NCI-H2107 (cell line): Measurements from ENCODE around the gene ICAM2.
"Not testable (repeated sequence)": the region's sequence is repeated elsewhere in the genome, so short reads cannot be mapped to it uniquely, and the experiment has no call there.

Experiments
- DNase-seq: peaks from one replicate; lab custom pipeline; 2025; lab: John Stamatoyannopoulos, UW

The ICAM2 gene

DNA sequence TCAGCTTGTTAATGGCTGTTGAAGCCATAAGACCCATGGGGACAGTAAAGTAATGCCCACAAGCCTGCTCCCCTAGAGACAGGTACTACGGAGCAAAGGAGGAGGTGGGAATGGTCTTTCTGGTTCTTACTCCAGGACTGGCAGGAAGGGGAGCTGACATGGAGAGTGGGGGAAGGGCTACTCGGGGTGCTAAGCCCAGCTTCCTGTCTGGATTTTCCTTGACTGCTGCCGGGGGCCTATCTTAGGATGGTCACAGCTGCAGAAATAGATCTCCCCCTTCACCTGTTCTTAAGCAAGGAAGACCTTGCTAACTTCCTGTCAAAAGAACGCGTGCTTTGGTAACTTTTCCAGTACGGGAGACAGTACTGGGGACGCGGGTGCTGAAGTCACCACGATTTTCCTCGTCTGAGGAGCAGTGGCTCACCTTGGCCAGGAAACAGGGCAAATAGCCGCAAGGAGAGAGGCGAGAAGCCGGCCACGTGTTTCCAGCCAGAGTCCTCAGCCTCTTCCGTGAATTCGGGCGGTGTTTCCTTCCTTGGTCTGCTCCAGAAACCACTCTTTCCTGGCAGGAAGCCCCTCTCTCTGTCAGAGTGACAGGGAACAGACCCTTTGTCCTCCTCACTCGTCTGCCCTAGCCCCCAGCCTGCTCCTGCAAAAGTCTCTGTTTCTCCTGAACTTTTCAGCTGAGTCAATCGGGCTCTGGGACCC is 22.9 kb downstream of the ICAM2 start:
- no peak for DNase-seq

DNA sequence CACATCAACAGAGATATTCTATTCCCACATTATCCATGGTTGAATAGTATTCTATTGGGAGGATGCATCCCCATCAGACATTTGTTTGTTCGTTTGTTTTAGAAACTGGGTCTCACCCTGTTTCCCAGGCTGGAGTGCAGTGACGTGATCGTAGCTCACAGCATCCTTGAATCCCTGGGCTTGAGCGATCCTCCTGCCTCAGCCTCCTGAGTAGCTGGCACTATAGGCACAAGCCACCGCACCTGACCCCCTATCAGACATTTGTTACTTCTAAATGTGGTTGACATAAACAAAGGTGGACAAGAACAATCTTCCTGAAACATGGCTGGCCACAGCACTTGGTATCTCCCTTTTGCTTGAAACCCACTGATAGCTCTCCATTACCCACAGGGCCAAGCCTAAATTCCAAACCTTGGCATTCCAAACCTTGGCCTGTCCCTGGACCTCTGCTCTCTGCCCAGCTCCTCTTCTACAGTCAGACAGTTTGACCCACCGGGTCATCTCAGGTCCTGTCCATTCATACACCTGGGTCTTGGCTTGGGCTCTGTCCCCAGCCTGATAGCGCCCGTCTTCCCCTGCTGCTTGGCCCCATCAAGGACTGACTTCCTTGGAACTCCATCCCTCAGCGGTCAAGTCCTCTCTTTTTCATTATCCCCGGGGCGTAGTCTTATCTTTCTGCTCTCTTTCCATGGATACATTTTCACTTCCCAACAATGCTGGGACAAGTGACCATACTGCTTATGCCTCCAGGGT is 23.8 kb downstream of the ICAM2 start:
- DNase-seq, result no peak

DNA sequence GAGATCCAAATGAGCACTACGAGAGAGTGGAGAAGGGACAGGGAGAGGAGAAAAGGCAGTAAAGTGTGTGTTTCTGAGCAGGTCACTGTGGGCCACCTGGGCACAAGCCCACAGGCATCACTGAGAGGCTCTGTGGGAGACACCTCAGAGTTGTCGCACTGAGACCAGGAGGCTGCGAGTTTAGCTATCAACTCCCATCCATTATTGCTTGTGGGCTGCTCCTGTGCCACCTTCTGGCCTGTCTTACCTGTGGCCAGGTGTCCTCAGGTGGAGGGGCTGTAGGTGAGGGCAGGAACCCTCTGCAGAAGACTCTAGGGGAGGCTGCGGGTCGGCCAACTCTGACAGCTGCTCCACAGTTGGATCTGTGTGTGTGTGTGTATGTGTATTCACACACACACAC is 24.8 kb downstream of the ICAM2 start:
- no peak for DNase-seq

DNA sequence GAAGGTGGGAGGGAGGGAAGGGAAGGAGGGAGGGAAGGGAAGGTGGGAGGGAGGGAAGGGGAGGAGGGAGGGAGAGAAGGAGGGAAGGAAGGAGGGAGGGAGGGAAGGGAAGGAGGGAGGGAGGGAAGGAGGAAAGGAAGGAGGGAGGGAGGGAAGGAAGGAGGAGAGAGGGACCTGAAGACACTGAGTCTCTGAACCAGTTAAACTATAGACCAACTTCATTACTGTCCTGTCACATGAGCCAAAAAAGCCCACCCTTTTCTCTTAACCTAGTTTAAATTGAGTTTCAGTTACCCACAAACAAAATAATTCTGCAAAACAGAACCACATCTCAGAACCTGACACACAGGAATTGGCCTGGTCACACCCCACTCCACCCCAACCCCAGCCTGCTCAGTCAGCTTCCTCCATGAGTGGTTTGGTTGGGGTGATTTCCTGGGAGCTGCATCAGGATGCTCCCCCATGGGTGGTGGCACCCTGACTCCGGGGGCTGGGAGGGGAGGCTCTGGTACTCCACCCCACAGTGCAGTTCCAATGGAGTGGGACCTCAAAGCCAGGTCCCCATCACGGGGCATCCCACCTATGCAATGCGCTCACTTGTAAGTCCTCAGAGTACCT is 27.0 kb downstream of the ICAM2 start:
- no peak for DNase-seq

DNA sequence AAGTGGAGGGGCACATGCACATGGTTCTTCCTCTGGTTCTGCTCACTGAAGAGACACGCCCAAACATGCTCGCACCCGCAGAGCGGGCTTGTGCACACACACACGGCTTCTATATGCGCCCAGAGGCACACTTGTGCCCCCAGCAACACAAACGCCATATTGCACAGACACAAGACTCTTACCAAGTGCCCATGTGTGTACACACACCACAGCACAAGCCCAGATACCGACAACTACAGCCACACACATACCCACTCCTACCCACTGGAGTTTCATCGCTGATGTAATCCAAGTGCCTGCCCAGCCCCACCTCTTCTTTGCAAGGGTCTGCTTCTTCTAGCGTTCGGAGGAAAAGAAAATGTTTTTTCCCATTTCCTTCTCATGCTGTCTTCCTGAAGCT is 28.8 kb downstream of the ICAM2 start:
- DNase-seq, result no peak

DNA sequence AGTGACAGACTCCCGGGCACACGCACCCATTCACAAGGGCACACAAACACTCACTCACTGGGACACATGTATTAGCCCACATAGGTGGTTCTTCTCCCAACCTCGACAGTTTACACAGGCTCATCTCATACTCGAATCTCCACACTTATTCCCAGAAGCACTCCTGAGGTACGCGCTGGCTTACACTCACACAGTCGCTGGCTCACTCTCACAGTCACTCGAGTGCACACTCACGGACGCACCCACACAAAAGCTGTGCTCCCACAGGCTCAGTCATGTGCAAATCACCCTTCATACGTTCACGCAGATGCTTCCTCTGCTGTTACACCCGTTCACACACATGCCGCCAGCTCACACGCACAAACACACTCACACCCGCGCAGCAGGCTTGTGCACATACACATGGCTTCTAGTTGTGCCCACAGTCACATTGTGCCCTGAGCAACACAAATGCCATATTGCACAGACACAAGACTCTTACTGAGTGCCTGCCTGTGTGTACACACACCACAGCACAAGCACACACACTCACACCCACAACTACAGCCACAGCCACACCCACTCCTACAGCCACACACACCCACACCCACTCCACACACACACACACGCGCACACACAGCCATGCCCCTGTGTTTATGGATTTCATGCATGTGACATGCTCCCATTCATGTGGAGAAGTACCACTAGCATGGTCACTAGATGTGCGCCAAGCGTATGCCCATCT is 30.6 kb downstream of the ICAM2 start:
- DNase-seq, result no peak

DNA sequence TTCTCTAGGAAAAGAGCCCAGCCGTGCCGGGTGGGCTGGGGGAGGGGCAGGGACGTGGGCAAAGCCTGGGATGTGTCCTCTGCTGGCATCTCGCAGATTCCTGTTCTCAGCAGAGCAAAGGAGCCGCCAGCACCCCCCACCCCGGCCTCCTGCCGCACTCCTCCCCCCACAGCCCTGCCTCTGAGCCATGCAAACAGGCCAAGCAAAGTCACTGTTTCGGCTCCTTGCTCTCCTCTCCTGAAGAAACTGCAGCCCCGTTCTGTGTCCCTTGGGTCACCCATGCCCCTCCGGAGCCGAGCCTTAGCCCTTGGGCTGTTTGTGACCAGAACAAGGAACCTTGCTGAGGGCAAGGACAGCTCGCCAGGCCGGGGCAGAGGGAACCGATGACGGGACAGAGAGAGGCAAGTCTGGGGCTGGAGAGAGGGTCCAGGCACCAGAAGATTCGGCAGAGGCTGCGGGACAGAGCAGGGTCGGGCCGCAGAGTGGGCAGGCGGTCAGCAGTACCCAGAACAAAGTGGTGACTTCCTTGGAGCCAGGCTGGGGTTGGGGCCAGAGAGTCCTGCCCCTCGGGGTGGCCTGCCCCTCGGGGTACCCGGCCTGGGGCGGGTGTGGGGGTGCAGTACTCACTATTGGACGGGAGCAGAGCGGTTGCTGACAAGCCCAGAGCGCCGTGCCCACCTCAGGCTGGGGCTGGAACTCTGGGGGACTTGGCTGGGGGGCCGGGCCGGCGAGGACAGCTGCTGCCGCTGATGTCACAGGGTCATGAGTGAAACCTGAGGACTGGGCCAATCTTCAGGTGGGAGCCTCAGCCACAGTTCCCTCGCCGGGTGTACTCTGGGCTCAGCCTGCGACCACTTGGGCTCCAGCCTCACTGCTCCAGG is 31.5 kb downstream of the ICAM2 start:
- no peak for DNase-seq

DNA sequence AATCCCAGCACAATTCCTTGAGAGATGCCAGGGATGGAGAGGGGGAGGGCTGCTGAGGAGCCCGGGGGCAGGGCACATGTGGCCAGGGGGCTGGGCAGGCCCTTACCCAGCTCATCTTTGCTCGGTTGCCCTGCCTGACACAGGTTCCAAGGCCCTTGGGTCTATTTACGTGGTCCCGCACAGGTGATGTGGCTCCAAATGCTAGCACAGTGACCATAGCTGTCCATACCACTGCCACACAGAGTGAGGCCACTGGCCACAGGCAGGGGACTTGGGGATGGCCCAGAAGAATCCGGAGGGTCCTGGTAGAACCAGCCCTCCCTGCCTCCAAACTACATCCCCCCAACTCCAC is 32.3 kb downstream of the ICAM2 start:
- DNase-seq, result no peak

DNA sequence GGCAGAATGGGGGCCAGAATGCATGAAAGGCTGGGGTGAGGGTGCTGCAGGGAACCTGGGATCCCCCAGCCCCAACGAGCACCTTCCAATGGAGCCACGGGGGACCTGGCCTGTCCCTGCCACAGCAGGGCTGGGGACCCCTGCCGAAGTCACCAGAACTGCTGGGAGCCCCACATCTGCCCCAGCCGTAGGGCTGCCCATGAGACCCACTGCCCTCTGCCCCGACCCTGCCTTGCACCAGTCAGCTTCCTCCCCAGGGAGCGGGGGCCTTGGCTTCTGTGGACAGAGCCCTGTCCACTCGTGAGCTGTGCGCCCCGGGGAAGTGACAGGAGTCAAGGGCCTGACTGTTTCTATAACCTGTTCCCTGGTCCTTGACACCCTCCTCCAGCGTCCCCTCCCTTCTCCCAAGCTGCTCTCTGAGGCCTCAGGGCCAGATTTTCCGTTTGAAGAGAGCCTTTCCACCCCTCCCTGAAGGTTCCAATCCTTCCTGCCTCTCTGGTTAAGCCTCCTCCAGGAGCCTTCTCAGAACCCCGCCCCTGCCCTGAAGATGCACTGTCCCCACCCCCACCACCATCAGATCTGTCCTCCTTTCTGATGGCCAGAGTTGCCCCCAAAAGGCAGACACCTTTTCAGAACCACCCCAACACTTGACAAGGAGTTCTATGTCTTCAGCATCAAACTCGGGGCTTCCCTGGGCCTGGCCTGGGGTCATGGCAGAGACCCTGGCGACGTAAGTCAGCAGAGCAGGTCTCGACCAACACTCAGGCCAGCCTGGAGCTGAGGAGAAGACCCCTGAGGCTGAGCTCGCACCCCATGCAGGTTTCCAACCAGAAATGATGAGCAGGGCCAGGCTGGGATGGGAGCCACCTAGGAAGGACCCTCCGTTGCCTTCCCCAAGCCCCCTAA is 33.0 kb downstream of the ICAM2 start:
- no peak for DNase-seq

DNA sequence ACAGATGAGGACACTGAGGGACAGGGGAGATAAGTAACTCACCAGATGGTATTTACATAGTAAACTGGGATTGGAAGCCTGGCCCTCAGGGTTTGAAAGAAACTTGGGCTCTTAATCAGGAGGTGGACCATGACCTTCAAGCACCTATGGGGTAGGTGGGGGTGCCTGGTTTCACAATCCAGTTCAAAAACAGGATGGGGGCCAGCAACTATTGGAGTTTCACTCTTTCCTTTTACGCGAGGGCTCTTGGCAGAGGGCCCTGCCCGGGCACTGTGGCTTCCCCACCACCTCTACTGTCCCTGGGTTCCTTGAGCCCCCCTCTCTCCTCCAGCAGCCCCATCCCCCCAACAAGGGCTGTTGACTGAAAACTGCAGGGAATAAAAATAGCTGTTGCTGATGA is 33.6 kb downstream of the ICAM2 start:
- DNase-seq, result no peak

DNA sequence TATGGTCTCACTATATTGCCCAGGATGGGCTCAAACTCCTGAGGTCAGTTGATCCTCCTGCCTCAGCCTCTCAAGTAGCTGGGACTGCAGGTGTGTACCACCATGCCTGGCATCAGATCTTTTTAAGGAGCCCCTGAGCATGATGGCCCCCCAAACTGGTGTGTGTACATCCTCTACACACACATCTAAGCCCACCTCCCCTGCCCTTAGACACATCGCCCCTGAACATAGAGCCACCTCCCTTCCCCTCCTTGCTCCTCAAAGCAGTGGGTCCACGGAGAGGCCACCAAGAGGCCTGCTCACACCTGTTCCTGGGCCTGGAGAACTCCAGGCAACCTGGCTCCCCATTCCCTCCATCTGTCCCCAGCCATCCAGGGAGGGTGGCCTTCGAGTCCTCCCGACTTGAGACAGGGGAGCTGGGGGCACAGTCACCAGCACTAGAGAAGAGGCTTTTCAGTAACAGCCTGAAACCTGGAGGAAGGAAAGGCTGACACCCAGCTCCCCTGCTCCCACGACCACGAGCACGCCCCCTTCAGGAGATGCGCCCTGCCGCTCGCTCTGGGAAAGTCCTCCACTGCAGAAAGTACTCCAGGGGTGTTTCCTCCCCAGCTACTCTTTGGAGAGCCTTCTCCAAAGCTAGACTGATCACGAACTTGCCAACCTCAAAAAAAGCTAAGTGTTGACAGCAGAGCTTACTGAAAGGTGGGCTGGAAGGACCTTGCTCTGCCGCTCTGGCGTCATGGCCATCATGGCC is 34.9 kb downstream of the ICAM2 start:
- no peak for DNase-seq

DNA sequence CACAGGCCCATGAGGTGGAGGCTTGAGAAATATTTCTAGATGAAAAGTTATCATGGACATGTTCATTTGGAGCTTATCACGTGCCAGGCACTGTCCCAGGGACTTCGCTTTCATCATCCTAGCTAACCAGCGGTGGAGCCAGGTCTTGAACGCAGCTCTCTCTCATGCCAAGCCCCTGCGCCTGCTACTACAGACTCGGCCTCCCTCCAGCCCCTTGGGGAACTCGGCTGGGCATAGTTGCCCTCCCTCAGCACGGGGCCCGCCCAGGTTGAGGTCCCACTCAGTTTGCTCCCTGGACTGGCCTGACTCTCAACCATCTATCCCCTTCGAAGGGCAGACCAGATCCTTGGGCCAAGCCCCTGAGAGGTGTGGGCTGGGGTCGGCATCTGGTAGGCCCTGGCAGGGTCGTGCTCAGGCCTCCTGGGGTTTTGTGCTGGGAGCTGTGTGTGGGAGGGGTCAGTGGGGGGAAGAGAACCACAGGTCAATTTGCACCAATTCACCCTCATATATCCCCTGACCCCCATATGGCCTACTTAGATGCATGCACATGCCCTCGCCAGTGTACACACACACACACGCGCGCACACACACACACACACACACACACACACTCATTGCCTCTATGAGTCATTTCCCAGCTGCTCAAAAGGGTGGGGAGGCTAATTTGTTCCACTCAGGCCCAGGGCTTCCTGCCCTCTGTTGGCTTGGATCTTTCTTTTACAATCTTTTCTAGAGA is 35.6 kb downstream of the ICAM2 start:
- DNase-seq, result no peak

DNA sequence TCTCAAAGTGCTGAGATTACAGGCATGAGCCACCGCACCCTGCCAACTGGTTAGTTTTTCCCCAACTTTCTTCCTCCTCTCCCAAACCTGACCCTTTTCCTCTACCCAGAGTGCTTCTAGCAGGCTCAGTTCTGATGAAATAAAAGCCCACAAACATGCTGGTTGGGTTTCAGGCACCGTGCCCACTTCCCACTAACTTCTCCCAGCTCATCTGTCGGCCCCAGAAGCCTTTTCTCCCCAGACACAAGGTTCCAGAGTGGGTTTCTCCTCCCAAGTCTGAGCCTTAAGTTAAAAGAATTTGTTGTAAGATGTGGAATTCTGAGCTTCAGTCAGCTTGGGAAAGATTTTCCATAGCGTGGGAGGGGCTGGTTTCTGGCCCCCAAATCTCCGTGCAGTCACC is 36.2 kb downstream of the ICAM2 start:
- DNase-seq, result no peak

DNA sequence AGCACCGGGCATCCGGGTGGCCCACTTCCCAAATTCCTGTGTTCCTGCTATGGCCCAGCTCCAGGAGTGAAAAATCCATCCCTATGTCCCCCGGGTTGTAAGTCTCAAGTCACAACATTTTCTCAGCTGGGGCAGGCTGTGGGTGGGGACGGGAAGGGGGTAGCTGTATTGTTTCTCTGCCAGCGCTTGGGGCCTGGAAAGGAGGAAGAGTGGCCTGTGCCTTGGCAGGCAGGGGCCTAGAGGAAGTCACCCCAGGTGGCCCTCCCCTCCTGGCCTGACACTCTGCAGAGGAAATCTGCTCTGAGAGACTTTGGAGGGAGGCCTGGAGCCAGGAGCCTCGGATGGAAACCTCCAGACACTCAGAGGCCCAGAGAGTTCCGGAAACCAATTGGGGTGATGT is 37.1 kb downstream of the ICAM2 start:
- no peak for DNase-seq

DNA sequence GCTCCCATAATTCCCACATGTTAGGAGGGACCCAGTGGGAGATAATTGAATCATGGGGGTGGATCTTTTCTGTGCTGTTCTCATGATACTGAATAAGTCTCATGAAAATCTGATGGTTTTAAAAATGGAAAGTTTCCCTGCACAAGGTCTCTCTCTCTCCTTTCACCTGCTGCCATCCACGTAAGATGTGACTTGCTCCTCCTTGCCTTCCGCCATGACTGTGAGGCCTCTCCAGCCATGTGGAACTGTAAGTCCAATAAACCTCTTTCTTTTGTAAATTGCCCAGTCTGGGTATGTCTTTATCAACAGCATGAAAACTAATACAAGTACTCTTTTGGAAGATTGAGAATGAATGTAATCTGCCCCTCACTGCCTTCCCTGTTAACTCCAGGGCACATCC is 37.8 kb downstream of the ICAM2 start:
- not testable (repeated sequence) for DNase-seq

DNA sequence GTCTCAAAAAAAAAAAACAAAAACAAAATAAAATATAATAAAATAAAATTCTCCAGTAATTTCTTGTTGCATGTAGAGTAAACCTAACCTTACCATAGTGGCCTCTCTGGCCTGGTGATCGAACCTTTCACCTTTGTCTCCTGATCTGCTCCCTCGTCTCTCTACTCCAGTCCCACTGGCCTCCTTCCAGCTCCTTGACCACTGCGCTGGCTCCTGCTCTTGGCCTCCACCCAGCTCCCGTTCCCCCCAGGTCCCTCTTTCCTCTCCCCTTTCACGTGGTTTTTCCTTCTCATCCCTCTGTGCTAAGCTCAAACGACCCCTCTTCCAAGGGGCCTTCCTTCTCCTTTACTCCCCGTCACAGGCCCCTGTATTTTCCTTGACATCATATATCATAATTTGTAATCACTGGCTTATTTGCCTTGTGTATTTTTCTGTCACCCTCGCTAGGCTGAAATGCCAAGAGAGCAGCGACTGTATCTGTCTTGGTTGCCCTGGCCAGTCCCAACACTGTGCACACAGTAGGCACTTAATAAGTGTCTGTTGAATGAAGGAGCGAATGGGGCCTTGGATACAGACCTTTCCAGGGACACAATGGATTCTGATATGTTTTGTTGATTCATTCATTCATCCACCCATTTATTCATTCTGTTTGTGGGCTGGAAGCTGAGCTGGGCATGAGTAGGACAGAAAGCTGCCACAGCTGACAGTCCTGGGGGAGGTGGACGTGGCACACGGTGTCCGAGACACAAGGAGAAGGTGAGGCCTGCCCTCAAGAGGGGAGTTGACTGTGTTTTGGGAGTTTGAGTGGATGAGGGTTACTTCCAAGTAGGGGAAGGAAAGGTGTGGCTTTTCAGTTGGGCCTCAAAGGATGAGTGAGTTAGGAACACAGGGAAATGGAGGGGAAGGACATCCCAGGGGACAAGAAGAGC is 41.9 kb downstream of the ICAM2 start:
- DNase-seq, result no peak

DNA sequence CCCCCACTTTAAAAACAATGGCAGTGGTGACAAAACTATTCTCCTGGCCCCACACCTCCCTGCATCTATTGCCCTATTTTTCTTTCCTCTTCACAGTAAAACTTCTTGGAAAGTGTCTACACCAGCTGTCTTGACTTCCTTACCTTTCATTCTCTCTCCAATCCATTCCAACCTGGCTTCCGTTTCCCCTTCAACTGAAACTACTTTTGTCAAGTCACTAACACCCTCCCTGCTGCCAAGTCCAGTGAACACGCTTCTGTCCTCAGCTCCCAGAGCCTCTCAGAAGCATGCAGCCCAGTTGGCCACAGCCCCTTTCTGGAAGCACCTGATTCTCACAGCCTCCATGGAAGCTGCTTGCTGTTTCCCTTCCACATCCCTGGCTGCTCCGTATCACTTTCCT is 43.7 kb downstream of the ICAM2 start:
- no peak for DNase-seq

DNA sequence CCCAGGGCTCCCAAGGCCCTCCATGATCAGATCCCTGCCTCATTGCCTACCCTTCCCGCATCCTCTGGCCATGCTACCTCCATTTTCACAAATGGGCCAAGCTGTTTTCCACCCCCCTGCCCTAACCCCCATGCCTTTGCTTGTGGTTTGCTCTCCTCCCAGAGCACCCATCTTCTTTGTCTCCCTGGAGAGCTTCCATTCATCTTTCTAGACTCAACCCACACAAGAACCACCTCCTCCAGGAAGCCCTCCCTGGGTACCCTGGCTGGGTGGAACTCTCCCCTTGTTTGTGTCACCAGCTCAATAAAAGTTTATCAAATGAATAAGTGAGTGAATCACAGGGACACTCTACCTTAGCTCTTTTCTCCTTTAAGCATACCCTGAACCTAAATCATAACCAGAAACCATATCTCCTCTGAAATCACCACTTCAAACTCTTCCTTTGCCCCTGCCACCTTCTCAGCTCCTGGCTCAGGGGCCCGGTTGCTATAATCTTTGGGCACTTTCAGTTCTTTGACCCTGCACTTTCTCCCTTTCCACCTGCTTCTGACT is 44.8 kb downstream of the ICAM2 start:
- DNase-seq, result no peak
